DMS53 treated with DMSO at 0.1 percent for 48 hours (cell line): Measurements from ENCODE around the gene FAS.

ENCODE experiments used
- DNase-seq: peaks from one replicate; lab custom pipeline; 2025; ENCODE audit not compliant: unreplicated experiment; lab: John Stamatoyannopoulos, UW

Gene FAS

DNA sequence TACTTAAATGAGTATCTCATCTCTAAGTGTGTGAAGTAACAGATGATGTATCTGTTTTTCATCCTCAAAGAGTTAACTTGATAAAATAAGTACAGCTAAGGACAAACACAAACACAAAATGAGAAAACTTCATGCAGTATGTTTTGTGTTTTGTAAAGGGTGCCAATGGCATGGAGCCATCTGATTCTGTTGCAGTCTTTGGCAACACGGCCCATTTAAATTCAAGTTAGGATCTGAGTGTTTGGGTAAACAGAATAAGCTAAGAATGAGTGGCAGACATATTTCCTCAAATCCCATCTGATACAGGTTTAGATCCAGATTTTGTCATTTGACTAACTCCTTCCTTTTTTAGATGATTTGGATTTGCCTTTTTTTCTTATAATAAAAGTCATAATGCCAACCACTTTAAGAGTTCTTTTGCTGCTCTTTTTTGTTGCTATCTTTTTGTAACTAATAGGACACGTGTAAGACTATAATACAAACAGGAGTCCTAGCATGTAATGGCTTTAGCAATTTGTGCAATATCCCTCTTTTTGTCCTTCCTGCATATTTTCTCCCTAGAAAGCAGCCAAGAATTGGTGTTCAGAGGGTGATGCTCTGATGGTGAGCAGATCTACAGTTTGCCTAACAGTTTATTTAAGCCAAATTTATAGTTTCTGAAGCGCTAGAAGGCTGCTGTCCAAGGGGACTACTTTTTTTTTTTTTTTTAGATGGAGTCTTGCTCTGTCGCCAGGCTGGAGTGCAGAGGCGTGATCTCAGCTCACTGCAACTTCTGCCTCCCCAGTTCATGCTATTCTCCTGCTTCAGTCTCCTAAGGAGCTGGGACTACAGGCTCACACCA lies 19.2 kb upstream of the FAS start:
- DNase-seq: peak; percentile 14

DNA sequence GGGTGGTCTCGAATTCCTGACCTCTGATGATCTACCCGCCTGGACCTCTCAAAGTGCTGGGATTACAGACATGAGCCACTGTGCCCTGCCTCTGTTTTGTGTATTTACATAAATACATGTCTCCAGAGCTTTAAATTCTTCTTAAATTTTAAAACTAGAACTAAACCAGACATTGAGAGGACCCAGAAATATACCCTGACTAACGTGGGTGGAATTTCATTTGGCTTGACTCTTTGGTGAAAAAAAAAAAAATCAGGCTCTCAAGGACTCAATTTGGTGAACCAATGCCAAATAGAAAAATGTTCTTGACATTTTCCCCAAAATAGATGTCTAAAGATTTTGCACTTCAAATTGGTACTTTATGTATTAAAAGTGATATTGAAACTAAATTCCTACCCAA lies 16.6 kb upstream of the FAS start:
- DNase-seq: no peak

DNA sequence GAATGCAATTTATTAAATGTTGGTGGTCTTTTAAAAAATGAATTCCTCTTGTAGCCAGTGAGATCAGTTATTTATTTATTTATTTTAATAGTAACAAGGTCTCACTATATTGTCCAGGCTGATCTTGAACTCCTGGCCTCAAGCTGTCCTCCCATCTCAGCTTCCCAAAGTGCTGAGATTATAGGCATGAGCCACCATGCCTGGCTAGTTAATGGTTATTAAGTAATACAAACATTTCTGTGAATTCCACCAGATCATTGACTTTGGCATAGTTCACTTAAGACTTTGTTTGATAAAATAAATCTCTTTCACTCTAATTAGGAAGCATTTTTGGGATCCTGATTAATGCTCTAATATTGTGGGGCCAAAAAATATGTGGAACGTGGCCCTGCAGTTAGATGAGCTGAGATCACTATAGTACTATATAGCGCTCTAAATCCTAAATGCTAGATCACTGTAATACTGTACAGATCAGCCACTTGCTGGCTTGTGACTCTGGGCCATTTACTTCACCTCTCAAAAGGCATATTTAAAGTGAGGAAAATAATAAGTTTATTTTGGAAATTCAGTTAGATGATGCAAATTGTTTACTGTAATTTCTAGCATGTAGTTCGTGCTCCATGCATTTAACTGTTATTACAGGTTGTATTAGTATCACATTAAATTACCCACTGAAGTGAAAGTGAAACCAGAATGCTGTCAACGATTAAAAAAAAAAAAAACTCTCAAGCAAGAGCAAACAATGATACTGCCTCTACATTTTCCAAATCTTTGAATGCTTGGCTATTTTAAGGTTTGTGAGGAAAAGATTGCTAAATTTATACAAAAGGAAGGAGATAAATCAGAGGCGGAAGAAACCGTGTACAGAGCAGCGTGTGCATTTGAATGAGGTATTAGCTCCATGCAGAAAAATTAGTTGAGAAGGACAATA lies 15.9 kb upstream of the FAS start:
- peak; percentile 43 for DNase-seq

DNA sequence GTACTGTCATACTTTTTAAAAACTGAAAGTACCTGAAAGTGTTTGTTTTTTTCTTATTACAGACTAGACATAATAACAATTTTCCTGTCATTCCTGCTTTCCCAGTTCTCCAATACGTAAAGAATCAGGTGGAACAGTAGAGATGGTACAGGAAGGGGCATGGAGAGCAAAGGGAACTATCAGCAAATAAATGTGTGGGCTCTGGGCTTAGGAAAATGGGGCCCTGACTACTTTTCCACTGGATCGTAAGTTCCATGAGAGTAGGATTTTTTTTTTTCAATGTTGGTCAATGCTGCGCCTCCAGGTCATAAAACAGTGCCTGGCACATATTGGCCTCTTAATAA lies 15.2 kb upstream of the FAS start:
- DNase-seq: peak; percentile 40

DNA sequence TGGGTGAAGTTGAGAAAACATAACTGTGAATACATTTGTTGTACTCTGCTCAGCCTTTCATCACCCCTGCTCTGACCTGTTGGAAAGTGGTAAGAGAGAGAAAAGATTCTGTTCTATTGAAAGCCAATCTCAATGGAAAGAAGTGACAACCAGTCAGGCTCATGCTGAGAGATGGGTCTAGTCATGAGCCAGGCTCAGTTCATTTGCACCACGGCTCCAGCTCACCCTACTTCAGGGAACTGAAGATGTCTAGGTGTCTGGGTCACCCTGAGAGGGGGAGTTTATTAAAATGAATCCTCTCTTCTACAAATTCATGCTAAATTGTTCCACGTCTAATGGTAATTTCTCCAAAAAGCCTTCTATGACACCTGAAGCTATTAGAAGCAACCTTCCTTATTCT lies 12.1 kb upstream of the FAS start:
- no peak for DNase-seq

DNA sequence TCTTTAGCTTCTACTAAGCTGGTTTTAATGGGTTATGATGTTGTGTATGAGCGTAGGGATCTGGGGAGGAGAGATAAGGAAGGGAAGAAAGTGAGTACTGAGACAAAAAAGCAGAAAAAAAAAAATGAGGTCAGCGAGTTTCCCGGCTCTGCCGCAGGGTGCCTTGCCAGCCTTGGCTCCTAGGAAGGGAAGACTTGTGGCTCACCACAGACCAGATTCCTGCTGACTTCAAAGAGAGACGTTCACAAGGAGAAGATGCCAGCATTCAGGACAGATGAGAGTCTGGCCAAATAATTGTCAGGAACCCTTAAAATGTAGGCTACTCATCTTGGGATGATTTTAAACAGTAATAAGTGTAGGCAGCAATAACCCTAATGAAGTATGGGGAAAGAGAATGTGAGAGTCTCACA lies 11.4 kb upstream of the FAS start:
- DNase-seq: no peak

DNA sequence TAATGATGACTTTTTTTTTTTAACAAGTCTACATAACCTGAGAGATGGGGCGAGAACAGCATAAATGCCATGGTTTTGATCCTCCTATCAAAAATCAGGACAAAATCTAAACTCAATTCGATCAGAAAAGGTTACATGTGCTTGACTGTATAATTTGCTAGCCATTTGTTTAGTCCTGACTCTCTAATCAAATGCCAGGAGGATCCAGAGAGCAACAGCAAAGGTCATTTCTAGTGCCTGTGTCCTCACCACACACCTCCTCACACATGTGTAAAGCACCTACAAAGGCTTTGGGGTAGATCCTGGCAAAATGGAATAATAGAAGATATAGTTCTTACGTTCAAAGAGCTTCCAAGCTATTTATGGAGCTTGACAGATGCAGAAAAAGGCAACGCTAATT lies 11.0 kb upstream of the FAS start:
- no peak for DNase-seq

DNA sequence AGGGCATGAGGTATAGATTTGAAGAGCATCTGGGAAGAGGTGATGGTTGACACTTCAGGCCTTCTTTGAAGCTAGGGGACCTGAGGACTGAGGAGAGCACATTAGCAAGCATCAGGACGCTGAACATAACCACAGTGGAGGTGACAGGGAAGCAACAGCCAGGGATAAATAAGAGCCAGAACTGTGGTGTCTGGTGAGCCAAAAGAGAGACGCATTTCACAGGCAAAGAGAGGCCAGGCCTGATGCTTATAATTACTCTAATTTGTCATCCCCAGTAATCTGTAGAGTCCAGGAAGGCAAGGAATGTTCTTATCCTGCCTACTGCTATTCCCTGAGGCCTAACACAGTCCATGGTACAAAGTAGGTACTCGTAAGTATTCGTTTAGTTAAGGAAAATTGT lies 10.4 kb upstream of the FAS start:
- no peak for DNase-seq

DNA sequence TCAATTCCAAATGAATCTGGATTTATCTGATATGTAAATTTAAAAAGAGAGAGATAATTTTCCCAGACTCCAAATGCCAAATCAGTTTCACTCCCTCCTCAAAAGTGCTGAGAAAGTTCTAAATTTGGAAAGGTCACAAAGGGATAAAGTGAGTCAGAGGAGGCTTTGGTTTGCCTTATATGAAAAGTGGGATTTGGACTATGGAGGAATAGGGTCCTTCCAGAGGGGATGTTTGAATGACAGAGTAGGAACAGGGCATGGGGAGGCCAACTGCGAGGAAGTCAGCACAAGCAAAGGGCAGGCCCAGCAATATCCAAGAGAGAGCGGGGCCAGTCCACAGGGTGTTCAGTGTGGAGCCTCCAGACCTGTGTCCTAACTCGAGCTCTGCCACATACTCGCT lies 9.8 kb upstream of the FAS start:
- DNase-seq: no peak

DNA sequence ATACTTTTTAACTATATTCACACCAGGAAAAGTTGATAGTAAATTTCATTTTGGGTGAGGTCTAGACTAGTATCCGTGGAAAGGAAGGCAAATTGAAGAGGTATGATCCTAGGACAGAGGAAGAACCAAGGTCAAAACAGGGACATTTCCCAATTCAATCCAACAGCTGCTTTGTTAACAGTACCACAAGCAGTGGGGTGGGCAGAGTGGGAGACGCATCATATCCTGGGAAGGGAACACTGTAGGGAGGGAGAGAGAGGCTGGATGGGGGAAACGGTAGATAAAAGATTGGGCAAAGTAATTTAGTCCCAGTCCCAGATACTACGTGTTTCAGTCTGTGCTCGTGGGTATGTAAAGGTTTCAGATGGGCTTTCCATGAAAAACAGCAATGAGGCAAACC lies 9.2 kb upstream of the FAS start:
- DNase-seq: no peak

DNA sequence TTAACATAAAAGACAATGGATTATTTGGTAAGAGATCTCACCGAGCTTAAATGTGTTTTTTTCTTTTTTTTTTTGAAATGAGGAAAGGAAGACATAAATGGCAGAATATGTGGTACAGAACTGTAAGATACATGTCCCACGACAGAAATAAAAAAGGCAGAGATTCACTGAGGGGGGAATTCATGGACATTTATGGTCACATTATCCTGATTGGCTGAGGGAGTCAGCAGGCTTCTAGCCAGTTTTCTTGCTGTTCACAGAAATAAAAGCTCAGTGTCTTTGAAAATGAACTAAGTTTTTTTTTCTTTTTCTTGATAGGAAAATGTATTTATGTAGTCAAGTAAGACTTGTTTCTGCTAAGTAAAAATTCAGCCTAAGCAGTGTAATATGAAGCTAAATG lies 8.2 kb upstream of the FAS start:
- no peak for DNase-seq

DNA sequence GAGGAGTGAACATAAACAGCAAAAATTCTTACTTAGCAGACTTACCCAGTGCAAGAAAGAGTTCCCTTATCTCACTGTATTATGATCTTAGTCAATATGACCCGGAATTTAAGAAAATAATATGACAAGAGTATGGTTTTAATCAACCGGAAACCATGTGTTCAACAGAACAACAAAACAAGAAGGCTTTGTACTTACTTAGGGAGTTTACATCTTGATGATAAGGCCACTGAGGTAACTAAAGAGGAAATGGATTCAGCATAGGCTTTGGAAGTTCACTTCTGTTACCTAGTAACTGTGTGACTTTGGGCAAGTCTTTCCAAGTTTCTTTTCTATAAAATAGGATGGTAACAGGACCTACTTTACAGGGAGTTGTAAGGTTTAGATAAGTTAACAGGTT lies 7.4 kb upstream of the FAS start:
- no peak for DNase-seq

DNA sequence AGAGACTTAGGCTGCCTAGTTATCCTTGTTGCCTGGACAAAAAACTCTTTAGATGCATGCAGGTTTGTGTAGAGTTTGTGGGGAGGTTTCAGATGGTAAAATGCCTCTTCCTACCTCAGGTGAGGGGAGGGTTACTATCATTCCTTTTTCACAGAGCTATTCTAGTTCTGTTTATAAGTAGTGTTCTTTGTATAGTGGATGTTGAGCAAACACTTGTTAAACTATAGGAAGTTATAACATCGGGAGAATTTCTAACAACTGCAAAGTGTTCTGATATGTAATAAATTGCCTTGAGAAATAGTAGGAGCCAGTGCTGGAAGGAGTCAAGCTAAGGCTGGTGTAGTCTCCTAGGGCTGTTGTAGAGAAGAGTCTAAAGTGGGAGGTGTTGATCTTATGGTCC lies 6.7 kb upstream of the FAS start:
- no peak for DNase-seq

DNA sequence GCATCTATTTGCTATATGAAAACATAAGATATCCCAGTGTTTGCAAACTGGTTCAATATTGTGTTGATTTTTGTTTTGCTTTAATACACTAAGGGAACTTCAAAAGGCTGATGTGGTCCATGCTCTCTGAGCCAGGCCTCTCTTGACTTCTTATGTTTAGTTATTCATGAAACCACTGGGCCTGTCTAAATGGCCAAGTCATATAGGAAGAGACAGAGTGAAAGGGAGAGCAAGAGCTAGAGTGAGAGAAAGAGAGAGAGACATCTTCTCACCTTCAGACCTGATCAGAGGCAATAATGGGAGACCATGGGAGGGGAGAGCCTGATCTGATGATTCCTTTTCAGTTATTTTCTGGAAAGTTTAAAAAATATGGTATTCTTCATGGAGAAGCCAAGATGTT lies 6.1 kb upstream of the FAS start:
- no peak for DNase-seq

DNA sequence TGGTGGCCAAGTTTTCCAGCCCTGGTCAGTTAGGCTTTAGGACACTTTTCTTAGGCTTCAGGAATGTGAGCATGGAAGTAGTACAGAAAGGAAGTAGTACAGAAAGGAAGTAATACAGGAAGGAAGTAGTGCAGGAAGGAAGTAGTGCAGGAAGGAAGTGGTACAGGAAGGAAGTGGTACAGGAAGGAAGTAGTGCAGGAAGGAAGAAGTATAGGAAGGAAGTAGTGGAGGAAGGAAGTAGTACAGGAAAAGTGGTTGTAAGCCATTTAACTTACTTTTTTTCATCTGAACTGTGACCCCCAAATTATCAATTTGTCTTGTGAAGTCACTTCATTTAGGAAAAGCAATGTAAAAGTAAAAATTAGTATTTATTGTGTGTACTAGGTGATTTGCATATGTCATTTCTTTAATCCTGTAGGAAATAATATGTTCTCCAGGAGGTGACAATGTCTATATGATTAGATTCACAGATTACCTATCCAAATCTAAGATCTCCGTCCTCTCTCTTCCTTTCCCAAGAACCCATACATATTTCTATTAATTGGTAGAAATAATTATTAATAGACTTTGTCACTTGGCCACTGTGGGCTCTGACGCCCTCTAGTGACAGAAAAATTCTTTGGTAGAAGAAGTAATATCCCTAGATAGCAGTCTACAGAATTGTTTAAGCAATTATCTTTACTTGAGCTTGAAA lies 3.9 kb upstream of the FAS start:
- DNase-seq: peak; percentile 38

DNA sequence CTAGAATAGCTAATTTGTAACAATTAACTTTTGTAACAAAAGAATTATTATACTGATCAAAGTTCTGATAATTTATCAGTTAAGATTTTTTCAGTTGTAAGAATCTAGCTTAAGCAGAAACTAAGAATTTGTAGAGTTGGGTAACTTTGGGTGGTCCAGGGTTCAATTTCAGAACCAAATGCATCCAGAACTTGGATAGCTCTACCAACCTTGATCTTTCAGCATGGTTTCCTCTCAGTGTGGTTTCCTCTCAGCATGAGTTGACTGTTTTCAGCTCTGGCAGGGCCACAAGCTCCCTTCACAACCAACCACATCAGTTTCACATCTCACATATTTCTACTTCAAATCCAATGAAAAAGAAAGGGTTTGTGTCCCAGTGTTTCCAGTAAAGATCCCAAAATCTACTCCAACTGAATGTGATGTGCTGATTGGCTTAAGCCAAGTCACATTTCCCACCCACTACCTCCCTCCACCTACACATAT lies 3.3 kb upstream of the FAS start:
- no peak for DNase-seq

DNA sequence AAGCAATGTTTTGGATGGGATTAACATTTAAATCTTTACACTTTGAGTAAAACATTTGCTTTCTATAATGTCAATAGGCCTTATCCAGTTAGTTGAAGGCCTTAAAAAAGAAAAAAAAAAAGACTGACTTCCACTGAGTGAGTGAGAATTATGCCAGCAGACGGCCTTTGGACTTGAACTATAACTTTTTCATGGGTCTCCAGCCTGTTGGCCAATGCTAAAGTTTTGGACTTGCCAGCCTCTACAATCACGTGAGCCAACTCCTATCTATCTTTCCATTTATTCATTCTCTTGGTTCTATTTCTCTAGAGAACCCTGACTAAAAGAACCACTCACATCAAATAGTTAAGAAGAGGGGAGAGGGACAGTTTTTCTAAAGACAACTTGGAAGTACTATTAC lies 2.8 kb upstream of the FAS start:
- no peak for DNase-seq

DNA sequence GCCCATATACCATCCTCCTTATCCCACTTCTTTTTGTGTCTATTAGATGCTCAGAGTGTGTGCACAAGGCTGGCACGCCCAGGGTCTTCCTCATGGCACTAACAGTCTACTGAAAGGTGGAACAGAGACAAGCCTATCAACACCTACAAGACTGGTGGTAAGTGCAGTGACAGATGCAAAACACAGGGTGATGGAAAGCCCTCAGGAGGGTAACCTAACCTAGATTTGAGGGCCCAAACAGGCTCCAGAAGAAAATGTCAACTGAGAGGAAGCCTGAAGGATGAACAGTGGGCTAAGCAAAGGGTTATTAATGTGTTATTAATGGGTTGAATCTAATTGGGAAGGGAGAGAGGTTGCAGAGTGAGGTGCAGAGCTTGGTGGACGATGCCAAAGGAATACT lies 1.2 kb upstream of the FAS start:
- no peak for DNase-seq

DNA sequence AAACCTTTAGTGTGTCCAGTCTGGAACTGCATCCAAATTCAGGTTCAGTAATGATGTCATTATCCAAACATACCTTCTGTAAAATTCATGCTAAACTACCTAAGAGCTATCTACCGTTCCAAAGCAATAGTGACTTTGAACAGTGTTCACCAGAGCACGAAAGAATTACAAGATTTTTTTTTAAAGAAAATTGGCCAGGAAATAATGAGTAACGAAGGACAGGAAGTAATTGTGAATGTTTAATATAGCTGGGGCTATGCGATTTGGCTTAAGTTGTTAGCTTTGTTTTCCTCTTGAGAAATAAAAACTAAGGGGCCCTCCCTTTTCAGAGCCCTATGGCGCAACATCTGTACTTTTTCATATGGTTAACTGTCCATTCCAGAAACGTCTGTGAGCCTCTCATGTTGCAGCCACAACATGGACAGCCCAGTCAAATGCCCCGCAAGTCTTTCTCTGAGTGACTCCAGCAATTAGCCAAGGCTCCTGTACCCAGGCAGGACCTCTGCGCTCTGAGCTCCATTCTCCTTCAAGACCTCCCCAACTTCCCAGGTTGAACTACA lies 694 bp upstream of the FAS start:
- DNase-seq: no peak

DNA sequence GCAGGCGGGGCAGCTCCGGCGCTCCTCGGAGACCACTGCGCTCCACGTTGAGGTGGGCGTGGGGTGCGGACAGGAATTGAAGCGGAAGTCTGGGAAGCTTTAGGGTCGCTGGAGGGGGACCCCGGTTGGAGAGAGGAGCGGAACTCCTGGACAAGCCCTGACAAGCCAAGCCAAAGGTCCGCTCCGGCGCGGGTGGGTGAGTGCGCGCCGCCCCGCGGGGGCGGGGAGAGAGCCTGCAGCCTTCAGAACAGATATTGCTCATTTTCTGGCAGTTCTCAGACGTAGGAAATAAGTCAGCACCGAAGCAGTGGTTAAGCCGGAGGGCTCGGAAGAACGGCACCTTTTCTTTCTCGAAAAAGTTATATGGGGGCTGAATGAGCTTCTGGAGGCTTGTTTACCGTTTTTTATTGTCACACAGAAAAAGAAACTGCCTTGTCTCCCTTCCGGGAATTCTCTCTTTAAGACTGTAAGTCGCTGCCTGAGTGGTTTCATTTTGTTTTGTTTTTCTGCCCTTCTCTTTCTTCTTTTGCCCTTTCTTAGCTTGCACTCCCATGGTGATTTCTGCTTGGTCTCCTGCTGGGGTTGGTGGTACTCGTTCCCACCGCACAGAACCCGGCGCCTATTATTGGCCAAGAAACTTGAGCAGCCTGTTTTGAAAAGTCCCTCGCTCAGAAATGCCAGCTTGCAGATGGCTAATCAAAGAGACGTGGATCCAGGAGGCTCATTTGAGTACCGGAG lies 732 bp downstream of the FAS start:
- DNase-seq: peak; percentile 37

DNA sequence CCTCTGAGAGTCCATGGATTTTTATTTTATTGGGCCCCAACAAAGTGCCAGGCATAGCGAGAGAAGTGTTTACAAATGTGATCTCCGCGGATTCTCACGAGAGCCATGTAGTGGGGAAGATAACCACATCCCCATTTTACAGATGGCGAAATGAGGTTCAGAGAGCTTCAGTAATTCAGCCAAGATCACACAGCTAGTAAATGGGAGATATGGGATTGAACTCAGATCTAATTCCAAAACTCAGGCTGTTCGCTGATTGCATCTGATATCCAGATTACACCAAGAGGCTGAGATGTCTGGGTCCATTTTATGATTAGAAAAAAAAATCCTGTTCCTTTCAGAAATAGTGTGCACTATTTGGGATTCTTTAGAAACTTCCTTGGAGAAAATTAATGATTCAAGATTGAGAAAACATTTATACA lies 1.3 kb downstream of the FAS start:
- DNase-seq: no peak
